DMS 273 (cell line): Measurements from ENCODE around the gene GTF2I.
"Not testable (repeated sequence)": the region's sequence is repeated elsewhere in the genome, so short reads cannot be mapped to it uniquely, and the experiment has no call there.

Source experiments
- DNase-seq: peaks from one replicate; lab custom pipeline; 2025; ENCODE audit not compliant: unreplicated experiment; lab: John Stamatoyannopoulos, UW

GTF2I gene

GRCh38 chr7:74773760-74774750 lies 116.5 kb downstream of the GTF2I start, which contains the start of gene NCF1:
Gene NCF1 (plus strand): TSS chr7:74774011. CDS start chr7:74774032, 21 bp downstream.
- not testable (repeated sequence) for DNase-seq

- DNase-seq = not testable (repeated sequence)
Observed at GRCh38 chr7:74775111-74775510, 117.6 kb downstream of the GTF2I start.

DNA sequence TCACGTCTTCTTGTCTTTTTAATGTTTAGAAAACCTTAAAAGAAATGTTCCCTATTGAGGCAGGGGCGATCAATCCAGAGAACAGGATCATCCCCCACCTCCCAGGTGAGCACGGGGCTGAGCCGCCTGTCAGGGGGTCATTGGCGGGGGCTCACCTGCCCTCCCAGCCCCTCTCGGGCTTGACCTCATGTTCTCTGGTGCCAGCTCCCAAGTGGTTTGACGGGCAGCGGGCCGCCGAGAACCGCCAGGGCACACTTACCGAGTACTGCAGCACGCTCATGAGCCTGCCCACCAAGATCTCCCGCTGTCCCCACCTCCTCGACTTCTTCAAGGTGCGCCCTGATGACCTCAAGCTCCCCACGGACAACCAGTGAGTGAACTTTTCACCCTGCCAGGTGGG lies 121.5 kb downstream of the GTF2I start:
- DNase-seq = not testable (repeated sequence)

DNA sequence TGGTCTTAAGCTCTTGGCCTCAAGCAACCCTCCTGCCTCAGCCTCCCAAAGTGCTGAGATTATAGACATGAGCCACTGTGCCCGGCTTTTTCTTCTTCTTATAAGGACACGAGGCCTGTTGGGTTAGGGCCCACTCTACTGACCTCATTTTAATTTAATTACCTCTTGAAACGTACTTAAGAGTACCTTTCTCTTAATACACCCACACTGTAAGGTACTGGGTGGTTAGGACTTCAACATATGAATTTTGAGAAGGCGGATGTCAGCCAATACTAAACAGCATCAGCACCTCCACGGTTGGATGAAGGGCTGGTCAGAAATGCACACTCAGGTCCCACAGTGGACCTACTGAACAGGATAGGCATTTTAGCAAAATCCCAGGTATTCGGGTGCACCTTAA lies 124.2 kb downstream of the GTF2I start:
- DNase-seq = not testable (repeated sequence)

DNA sequence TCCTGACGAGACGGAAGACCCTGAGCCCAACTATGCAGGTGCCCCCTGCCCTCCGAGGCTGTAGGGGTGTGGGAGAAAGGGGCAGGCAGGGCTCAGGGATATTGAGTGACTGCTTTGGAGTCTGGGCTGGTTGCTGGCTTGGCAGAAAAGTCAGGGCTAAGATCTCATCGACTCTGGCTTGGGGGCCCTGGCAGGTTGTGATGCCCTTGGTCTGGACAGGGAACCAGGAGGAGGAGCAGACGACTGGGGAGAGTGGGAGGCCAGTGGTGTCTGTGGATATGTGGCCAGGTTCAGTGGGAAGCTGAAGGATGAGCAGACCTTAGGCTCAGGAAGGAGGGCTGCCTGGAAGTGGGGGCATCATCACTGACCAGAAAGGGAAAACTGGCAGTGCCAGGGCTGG lies 126.1 kb downstream of the GTF2I start:
- DNase-seq = not testable (repeated sequence)

DNA sequence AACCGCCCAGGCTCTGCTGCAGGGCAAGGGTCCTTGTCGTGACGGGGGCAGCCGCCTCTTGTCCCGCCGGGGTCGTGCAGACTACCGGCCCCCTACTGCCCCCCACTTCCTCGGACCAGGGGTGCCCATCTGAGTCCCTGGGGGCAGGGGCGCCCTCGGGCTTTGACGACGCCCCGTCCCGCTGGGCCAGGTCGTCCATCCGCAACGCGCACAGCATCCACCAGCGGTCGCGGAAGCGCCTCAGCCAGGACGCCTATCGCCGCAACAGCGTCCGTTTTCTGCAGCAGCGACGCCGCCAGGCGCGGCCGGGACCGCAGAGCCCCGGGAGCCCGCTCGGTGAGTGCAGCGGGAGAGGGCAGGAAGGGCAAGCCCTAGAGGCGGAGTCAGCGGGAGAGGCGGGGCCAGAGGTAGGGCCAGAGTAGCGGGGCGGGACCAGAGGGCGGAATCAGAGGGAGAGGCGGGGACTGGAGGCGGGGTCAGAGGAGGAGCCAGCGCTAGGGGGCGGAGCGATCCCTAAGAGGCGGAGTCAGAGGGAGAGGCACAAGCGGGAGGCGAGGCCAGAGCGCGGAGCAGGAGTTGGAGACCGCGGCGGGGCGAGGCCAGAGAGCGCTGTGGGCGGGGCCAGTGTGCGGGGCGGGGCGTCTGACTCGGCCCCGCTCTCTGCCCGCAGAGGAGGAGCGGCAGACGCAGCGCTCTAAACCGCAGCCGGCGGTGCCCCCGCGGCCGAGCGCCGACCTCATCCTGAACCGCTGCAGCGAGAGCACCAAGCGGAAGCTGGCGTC lies 131.0 kb downstream of the GTF2I start:
- peak; percentile 94 for DNase-seq

GRCh38 chr7:74789200-74789736 lies 131.8 kb downstream of the GTF2I start:
- DNase-seq = not testable (repeated sequence)

- not testable (repeated sequence) for DNase-seq
Observed at GRCh38 chr7:74797848-74798622, 140.5 kb downstream of the GTF2I start.

GRCh38 chr7:74798644-74799043 lies 141.1 kb downstream of the GTF2I start:
- DNase-seq = not testable (repeated sequence)
